Panc1 (cell line): Measurements from ENCODE around the gene SEMA3B. TPM values are rescaled to one million over a fixed set of nuclear protein-coding genes. Genes with fewer than 3 reads are reported as not detected.

ENCODE experiments used
- ATAC-seq: fragments of 200-7000 bp; cut with Tn5 transposase; 2 replicates; pipeline ENCODE4 v1.9.1; 2020; ENCODE audit warnings: mild to moderate bottlenecking, moderate library complexity
- BruUV-seq: library from RNA; stranded (reverse); fragments of 400-500 nt; replicated peaks from 2 replicates; lab custom pipeline; 2021; lab: Mats Ljungman, UMichigan
- CTCF ChIA-PET: fragments of 300-600 bp; sonication (Branson Sonifier 250); formaldehyde crosslinking; loops from one replicate; lab custom pipeline; 2022; ENCODE audit warnings: antibody characterized with exemption; lab: Charles Lee
- POLR2A ChIA-PET: fragments of 300-600 bp; sonication (Branson Sonifier 250); formaldehyde crosslinking; loops from one replicate; lab custom pipeline; 2022; ENCODE audit warnings: antibody characterized with exemption; lab: Charles Lee
- DNase-seq: peaks from one replicate; pipeline ENCODE4 v3.0.0-alpha.2; 2010; ENCODE audit warnings: low read depth, low spot score
- H3K27ac ChIP-seq: 2 replicates; pipeline ENCODE4 v1.5.1; 2011; ENCODE audit warnings: mild to moderate bottlenecking, low read length, inconsistent platforms
- H3K27me3 ChIP-seq: fragments of 200-500 bp; sonication (Bioruptor generic); 2 replicates; pipeline ENCODE4 v1.6.0; 2014; ENCODE audit warnings: low read length, inconsistent platforms; ENCODE audit not compliant: control insufficient read depth, insufficient read depth
- H3K36me3 ChIP-seq: fragments of 200-500 bp; sonication (Bioruptor generic); 2 replicates; pipeline ENCODE4 v1.5.1; 2014; ENCODE audit warnings: inconsistent platforms, mild to moderate bottlenecking, low read length, moderate library complexity; ENCODE audit not compliant: control insufficient read depth, insufficient read depth
- H3K4me1 ChIP-seq: 2 replicates; pipeline ENCODE4 v1.5.1; 2011; ENCODE audit warnings: inconsistent platforms, mild to moderate bottlenecking, low read length, moderate library complexity; ENCODE audit not compliant: control insufficient read depth, insufficient read depth
- H3K4me3 ChIP-seq, 2 experiments: 2 replicates each; pipeline ENCODE4 v1.5.1; 2011 to 2012; ENCODE audit warnings: low read depth in 2 of 2, low read length in 2 of 2, mild to moderate bottlenecking in 2 of 2, inconsistent platforms in 1 of 2, moderate library complexity in 1 of 2
- H3K9me3 ChIP-seq: fragments of 200-500 bp; sonication (Bioruptor generic); 2 replicates; pipeline ENCODE4 v1.5.1; 2014; ENCODE audit warnings: low read depth, mild to moderate bottlenecking, inconsistent platforms, low read length, moderate library complexity; ENCODE audit not compliant: control insufficient read depth, insufficient read depth
- POLR2AphosphoS5 ChIP-seq: IDR thresholded peaks from 2 replicates; pipeline ENCODE4 v1.6.1; 2012; ENCODE audit warnings: mild to moderate bottlenecking, low read depth, low read length, moderate library complexity
- SIN3A ChIP-seq: IDR thresholded peaks from 2 replicates; pipeline ENCODE4 v1.6.1; 2012; ENCODE audit warnings: low read depth, mild to moderate bottlenecking, low read length, moderate library complexity, borderline replicate concordance; ENCODE audit not compliant: insufficient read depth
- TCF7L2 ChIP-seq: IDR thresholded peaks from 2 replicates; pipeline ENCODE4 v1.6.1; 2011; ENCODE audit warnings: mild to moderate bottlenecking, low read depth, low read length, inconsistent platforms
- in situ Hi-C: cut with HindIII; loops from 2 replicates; pipeline ENCODE4 v1.10.0; 2016; ENCODE audit warnings: low sequenced_read_pairs, low pct_unique_long_range_greater_than_20kb
- intact Hi-C: fragments of 100-400 bp; cut with micrococcal nuclease; formaldehyde crosslinking; loops from one replicate; pipeline ENCODE4 v1.10.0; 2022; ENCODE audit not compliant: unreplicated experiment
- total RNA-seq: library from RNA; stranded (reverse); gene quantifications from one replicate; pipeline ENCODE4 v1.2.1, GENCODE V29; 2021; ENCODE audit not compliant: unreplicated experiment
- TF ChIP-seq, protein P1 (sequence below): fragments of 450-650 bp; IDR thresholded peaks from 2 replicates; pipeline ENCODE4 v1.5.1; 2017; ENCODE audit warnings: mild to moderate bottlenecking
- TF ChIP-seq, protein P2 (sequence below), 2 experiments: IDR thresholded peaks; 2 replicates each; pipeline ENCODE4 v1.6.1; 2011 to 2012; ENCODE audit warnings: low read depth in 2 of 2, control low read depth in 1 of 2, low read length in 1 of 2, mild to moderate bottlenecking in 1 of 2, moderate library complexity in 1 of 2; ENCODE audit not compliant: insufficient read depth in 1 of 2

The SEMA3B gene
- total RNA-seq, 1 experiment from 2014 or later: 1.4 TPM

DNA sequence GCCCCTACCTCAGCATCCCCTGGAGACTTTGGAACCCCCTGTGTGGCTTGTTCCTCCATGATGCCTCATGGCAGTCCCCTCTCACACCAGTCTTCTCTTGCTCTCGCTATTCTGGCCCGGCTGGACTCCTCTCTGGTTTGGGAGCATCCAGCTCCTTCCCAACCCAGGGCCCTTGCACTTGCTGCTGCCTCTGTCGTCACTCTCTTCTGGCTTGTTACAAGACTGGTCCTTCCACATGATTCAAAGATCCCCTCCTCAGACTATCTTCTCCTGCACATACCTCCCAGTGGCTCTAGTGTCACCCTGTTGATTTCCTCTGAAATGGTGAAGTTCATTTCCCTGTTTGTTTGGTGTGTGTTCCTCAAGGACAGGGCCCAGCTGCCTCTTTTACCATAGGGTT lies 39.5 kb upstream of the SEMA3B start:
- H3K36me3 ChIP-seq: no peaks in the 10 kb centered on the region
- ATAC-seq (no peak), DNase-seq (no peak)
- no peaks in the 10 kb centered on the region for H3K27me3 ChIP-seq
- ChIA-PET POLR2A (no interaction called here), CTCF (no interaction called here)
- in situ Hi-C loops (no loop called here), intact Hi-C loops (no loop called here)
- no peak overlapping the region for H3K27ac ChIP-seq
- H3K4me1 ChIP-seq: no peaks in the 10 kb centered on the region; the same call in 1 of the 2 replicates
- H3K4me3 ChIP-seq: no peak overlapping the region
- no TSS peak for BruUV-seq
- TF ChIP-seq, protein P1, sequence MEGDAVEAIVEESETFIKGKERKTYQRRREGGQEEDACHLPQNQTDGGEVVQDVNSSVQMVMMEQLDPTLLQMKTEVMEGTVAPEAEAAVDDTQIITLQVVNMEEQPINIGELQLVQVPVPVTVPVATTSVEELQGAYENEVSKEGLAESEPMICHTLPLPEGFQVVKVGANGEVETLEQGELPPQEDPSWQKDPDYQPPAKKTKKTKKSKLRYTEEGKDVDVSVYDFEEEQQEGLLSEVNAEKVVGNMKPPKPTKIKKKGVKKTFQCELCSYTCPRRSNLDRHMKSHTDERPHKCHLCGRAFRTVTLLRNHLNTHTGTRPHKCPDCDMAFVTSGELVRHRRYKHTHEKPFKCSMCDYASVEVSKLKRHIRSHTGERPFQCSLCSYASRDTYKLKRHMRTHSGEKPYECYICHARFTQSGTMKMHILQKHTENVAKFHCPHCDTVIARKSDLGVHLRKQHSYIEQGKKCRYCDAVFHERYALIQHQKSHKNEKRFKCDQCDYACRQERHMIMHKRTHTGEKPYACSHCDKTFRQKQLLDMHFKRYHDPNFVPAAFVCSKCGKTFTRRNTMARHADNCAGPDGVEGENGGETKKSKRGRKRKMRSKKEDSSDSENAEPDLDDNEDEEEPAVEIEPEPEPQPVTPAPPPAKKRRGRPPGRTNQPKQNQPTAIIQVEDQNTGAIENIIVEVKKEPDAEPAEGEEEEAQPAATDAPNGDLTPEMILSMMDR: no peak
- no peak for TF ChIP-seq TCF7L2
- no peak for TF ChIP-seq SIN3A
- TF ChIP-seq, protein P2, sequence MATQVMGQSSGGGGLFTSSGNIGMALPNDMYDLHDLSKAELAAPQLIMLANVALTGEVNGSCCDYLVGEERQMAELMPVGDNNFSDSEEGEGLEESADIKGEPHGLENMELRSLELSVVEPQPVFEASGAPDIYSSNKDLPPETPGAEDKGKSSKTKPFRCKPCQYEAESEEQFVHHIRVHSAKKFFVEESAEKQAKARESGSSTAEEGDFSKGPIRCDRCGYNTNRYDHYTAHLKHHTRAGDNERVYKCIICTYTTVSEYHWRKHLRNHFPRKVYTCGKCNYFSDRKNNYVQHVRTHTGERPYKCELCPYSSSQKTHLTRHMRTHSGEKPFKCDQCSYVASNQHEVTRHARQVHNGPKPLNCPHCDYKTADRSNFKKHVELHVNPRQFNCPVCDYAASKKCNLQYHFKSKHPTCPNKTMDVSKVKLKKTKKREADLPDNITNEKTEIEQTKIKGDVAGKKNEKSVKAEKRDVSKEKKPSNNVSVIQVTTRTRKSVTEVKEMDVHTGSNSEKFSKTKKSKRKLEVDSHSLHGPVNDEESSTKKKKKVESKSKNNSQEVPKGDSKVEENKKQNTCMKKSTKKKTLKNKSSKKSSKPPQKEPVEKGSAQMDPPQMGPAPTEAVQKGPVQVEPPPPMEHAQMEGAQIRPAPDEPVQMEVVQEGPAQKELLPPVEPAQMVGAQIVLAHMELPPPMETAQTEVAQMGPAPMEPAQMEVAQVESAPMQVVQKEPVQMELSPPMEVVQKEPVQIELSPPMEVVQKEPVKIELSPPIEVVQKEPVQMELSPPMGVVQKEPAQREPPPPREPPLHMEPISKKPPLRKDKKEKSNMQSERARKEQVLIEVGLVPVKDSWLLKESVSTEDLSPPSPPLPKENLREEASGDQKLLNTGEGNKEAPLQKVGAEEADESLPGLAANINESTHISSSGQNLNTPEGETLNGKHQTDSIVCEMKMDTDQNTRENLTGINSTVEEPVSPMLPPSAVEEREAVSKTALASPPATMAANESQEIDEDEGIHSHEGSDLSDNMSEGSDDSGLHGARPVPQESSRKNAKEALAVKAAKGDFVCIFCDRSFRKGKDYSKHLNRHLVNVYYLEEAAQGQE (IDR thresholded peaks at IDR 0.05; ENCODE audit: insufficient read depth in 1 of 2, low read depth in 2 of 2, low read length in 1 of 2): no peak
- TF ChIP-seq POLR2AphosphoS5: no peak
- H3K9me3 ChIP-seq: no peaks in the 10 kb centered on the region

DNA sequence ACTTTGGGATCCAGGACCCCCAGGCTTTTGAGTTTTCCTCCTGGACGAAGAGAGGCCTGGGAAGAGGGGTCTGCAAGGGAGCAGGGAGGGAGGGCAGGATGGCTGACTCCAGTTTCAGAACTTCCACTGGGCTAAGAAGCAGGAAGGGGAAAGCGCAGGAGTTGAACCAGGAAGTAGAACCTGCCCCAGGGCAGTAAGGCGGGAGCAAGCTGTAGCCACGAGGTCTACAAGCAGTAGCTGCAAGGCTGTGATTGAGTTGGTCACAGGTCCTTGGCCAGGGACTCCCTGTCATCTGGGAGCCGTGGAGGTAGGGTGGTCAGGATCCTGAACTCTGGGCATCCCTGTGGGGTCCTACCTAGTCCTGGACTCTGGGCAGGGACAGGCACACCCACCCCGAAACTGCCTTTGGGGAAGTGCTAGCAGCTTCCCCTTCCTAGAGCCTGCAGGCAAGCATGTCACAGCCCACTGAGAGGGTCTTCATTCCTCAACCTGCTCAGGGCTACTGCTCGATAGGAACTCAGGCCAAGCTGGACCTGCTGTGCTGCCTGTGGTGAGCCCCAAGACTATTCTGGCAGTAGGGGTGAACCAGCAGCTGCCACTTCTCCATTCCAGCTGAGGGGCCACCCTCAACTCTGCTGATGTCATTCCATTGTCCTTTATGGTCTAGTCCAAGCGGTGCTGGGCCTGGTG lies 38.7 kb upstream of the SEMA3B start:
- POLR2A ChIA-PET: no interaction called here

More for the DNA sequence above, 38.7 kb upstream of the SEMA3B start:
- no peaks in the 10 kb centered on the region for H3K27me3 ChIP-seq
- no peak overlapping the region for H3K4me3 ChIP-seq
- in situ Hi-C loops (no loop called here), intact Hi-C loops (no loop called here)
- no peaks in the 10 kb centered on the region for H3K9me3 ChIP-seq
- H3K36me3 ChIP-seq: no peaks in the 10 kb centered on the region
- ATAC-seq: no peak
- no TSS peak for BruUV-seq
- DNase-seq: no peak
- no peaks in the 10 kb centered on the region; the same call in 1 of the 2 replicates for H3K4me1 ChIP-seq
- CTCF ChIA-PET: no interaction called here
- H3K27ac ChIP-seq: no peak overlapping the region
- TF ChIP-seq TCF7L2 (no peak), POLR2AphosphoS5 (no peak), SIN3A (no peak)
- TF ChIP-seq, protein P2 (IDR thresholded peaks at IDR 0.05; ENCODE audit: insufficient read depth in 1 of 2, low read depth in 2 of 2, low read length in 1 of 2): no peak
- TF ChIP-seq, protein P1: no peak
